HG02973 (cell line): Measurements from ENCODE around the gene FARS2.

ENCODE experiments used
- ATAC-seq: cut with Tn5 transposase; IDR thresholded peaks from one replicate; pipeline ENCODE4 v1.9.1; 2021; ENCODE audit warnings: moderate library complexity; ENCODE audit not compliant: unreplicated experiment

FARS2 gene

DNA sequence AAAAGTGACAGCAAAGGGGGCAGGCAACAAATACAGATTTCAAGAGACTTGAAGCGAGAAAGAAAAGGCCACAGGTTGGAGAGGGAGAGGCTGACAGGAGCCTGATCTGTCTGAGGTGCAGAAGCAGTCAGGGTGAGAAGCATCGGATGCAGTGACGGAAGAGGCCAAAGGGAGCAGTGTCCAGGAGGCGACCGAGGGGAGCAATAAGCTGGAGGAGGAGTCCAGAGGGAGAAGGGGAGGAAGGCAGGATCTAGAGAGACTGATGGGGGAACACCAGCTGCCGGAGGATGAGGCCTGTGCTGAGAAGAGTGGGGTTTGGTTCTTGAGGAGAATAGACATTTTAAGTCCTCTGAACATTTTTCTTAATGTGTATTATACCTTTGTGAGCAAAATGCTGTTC lies 23.8 kb downstream of the FARS2 start:
- ATAC-seq: no peak

DNA sequence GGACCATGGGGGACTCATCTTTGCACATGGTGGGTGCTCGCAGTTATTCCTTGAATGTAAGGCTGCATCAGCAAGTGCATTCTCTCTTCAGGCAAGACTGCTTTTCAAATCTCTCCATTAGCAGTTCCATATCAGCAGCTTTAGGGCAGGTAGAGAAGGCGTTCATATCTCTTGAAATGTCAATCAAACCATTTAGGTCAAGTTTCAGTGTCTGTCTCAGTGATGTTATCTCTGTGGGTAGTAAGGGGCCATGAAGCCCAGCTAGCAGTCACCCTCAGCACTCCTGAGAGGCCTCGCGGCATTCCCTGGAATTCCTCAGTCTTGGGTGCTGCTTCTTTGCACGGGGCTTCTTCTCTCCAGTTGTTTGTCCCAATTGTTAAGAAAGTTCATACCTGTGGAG lies 24.2 kb downstream of the FARS2 start:
- ATAC-seq: no peak

DNA sequence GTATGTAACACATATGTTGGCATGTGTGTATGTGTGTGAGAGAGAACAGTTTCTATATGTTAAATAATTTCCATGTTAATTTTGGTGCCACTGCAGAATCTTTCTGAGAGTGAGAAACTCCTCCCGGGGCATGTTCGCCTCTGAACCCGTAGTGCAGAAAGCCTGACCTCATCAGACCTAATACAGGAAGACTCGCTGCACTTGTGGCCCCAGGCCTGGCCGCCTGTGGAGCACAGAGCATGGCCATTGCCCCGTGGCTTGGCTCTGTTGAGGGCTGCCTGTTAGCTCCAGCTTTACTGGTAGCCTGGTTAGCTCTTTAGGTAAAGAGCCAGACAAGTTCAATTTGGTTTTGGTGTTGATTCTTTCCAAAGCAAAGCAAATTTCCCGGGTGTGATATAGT lies 25.5 kb downstream of the FARS2 start:
- ATAC-seq: no peak

DNA sequence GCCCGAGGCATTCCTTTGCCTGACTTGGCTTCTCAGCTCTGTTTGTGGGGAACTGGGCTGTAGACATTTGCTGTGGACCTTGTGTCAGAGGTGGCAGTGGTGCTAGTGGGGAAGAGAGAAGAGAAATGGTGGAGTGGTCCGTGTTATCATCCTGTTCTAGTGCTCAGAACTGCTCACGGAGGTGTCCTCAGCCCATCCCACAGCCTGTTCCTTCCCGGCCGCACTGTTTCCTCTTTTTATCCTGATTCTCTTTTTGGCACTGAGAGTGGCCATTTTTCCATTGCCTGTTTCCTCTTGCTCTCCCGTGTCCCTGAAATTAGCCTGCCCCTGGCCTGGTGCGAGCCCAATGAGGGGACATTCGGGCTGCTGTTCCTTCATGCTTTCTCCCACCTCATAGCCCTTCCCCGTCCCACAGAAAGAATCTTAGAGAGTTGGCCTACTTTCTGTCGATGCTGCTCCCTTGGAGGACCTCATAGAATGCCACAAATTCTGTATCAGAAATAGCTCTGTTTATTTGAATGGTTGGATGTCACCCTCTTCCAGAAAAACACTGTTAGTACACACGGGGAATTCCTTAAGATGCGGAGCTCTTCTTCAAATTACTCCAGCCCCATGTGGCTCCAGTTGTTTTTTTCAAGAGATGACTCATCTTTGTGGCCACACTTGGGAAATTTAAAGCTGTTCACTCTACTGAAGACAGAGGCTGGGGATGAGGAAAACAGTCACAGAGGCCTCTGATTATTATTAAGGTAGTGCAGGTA lies 26.1 kb downstream of the FARS2 start:
- ATAC-seq: no peak

DNA sequence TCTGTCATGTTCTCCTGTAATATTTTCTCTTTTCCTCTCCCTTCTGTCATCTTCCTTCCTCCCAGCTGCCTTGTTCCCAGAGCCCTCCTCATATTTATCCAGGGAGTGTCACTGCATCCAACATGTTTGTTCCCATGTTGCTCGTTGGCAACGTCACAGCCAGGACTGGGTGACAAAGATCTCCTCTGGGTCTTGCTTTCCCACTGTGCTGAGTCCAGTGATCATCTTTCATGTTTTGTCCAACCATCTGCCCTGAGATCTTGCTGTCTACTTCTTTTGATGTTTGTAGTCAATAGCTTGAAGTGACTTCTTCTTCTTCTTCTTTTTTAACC lies 26.6 kb downstream of the FARS2 start:
- ATAC-seq: no peak

DNA sequence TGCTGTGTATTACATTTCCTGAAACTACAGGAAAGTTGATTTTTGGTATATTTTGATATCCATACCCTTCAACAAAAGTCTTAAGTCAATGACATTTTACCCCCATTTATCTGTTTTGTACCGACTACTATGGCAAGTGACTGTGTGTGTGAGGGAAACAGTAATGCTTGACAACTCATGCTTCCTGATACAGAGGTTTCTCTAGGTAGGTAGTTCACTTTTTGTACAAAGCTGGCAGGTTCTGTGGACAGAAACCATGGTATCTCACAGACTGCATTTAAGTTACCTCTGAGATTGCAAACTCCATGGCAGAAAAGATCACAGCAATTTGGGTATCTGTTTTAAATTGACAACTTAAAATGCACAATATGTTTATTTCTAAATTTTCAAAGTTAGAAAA lies 28.8 kb downstream of the FARS2 start:
- ATAC-seq: no peak

DNA sequence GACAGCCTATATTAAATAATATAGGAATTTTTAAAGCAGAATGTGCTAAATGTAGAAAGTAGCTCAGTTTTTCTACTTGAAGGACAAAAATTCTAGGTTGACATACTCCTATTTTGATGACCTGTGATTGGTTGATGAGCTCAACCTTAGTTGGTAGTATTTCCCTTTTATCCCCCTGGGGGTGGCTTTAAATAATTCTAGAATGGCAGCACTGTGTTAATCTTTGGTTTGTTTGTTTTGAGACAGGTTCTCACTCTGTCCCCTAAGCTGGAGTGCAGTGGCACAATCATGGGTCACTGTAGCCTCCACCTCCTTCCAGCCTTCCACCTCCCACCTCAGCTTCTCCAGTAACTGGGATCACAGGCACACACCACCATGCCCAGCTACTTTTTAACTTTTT lies 29.2 kb downstream of the FARS2 start:
- ATAC-seq: no peak

DNA sequence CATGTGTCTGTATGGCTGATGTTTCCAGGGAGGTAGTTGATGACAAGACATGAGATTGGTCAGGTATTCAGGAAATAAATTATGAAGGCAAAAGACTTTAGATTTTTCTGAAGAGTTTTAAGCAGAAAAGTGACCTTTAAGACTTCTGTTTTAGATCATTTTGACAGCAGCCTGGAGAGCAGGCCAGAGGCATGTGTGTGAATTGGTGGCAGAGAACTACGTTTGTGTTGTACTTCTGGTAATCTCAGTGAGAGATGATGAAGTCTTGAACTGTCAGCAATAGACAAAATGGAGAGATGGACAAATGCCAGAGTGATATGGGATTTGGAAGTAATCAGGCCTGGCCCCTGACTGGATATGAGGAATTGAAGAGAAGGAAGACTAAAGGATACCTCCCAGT lies 30.8 kb downstream of the FARS2 start:
- no peak for ATAC-seq

DNA sequence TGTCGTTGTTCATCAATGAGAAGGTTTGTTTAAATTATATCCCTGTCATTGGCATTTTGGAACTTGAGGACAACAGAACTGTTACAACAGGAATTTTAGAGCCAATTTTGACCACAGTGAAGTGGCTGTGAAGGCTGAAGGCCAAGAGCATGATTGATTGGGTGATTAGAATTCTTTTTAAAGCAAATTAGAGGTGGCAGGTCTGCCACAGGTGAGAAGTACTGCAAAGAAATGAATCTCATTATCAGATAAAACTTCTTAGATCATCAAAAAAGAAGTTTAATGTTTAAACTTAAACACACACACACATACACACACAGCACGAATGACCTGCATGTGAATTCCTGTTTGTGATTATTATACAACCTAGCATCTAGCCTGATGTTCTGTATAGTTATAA lies 32.4 kb downstream of the FARS2 start:
- no peak for ATAC-seq

DNA sequence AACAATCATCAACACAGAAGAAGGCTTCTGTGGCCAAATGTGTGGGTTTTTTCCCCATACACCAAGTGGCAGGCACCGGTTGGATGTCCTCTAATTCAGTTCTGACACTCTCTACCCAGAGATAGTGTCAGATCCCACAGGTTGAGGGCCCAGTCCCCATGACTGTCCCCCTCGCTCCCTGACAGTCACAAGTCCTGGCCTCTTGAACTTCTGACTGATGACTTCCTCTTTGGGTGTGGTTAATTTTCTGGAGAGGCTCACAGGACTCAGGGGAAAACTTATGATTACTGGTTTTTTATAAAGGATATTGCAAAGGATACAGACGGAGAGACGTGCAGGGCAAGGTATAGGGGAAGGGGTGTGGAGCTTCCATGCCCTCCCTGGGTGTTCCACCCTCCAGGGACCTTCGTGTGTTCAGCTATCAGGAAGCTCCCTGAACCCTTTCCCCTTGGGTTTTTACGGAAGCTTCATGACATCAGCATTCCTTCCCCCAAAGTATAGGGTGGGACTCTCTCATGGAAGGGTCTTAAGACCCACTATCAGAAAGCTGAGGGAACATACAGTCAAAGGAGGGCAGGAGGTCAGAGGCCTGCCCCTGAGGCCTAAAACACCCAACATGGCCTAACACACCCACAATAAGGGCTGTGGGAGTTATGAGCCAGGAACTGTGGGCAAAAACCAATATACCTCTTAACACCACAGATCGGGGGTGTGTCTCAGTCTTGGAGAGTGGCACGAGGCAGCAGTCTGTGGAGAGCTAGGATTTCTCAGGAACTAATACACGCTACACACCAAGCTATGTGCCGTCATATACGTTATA lies 33.3 kb downstream of the FARS2 start:
- ATAC-seq: no peak

DNA sequence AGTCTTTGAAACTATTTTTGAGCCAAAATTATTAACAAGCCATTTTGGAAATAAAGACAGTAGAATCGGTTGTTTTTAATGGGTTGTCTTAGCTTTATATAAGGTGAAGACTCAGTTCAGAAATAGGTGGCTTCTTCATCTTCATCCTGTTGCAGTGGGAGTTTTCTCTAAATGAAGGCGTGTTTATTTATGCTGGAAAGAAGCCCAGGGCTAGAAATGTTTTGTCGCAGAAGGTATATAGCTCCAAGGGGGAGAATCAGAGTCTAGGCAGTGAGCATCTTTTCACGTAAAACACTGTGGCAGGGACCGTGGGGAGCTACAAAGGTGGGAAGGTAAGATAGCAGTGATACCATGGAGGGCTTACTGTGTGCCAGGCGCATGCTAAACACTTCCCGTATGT lies 34.3 kb downstream of the FARS2 start:
- no peak for ATAC-seq

DNA sequence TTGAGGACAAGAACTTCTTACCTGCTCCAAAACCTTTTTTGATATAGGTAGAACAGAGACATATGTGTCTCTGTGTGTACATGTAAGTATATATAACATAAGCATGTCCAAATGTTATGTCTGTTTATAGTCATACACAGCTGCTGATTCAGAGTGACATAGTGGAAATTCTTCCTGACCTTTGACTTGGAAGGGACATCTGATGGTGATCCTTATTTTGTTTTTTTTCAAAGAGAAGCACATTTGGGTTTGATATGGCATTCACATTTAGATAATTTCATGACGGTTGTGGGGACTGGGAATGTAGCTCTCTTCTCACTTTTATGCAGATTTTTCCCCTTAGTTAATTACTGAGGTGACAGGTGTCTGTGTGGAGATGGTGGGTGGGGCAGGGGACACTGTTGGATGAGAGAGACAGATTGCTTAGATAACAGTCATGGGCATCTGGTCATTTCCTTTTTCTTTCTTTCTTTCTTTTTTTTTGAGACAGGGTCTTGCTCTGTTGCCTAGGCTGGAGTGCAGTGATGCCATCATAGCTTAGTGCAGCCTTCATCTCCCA lies 39.0 kb downstream of the FARS2 start:
- ATAC-seq: no peak

DNA sequence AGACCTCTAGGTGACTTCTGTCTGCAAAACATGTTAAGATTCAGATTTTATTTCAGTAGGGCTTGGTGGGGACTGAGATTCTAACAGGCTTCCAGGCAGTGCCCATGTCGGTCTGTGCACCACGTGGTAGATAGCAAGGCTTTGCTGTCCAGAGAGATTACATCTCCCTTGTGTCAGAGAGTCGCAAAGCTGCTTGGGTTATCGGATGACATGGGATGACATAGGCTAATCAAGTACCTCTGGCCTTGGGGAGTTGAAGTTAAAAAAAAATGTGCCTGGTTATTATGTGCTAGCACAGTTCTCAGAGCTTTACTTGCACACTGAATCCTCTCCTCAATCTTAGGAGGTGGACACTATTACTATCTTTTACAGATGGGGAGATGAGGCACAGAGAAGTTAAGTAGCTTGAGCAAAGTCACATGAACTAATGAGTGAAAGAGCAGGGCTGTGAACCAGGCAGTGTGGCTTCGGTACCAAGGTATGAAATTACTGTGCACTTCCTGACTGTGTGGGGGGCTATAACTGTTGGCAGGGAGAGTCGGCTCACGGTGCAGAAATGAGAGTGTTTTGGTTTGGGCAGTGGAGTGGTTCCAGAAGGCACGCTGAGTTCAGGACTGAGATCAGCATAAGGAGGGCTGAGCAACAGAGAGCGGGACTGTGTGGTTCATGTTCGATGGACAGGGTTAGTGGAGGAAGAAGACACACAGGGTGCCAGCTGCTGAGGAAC lies 41.1 kb downstream of the FARS2 start:
- ATAC-seq: peak; percentile 83

DNA sequence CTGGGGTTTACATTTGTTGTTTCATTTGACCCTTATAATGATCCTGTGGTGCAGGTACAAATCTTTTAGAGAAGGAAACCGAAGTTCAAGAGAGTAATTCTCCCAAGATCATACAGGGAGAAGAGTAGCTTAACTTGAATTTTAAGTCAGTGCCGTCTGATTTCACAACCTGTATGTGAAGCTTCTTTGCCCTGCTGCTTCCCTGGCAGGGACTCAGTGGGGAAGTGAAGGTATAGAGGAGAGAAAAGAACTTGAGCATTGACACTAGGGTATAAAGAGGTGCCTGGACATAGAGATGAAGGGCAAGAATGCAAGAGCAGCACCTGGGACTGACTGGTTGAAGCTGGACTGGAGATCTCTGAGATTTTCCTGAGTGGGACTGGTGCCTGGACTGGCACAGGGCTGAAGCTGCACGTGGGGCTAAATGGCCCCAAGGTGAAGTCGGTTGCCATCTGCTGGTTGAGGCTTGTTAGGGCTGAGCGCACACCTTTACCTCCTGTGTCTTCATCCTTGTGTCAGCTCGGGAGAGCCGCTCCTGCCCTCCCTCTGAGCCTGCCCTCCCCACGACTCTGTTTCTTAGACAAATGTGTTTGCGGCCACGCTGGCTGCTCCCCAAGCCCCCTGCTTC lies 41.8 kb downstream of the FARS2 start:
- peak; percentile 69 for ATAC-seq

DNA sequence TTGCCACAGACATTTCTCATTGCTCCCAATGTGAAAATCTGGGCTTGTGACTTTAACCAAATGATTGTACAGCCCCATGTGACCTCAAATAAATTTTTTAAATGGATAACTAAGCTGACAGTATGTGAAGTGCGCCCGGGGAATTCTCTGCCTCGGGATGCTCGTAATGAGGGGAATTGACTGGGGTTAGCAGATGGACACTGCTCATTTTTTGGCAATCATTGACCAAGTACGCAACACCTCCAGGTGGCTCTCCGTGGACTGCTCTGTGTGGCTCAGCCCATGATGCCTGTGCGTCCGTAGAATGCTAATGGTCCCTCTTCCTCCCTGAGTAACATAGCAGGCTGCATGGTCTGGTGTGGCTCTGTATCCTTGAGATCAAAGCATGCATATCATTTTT lies 42.4 kb downstream of the FARS2 start:
- ATAC-seq: no peak

DNA sequence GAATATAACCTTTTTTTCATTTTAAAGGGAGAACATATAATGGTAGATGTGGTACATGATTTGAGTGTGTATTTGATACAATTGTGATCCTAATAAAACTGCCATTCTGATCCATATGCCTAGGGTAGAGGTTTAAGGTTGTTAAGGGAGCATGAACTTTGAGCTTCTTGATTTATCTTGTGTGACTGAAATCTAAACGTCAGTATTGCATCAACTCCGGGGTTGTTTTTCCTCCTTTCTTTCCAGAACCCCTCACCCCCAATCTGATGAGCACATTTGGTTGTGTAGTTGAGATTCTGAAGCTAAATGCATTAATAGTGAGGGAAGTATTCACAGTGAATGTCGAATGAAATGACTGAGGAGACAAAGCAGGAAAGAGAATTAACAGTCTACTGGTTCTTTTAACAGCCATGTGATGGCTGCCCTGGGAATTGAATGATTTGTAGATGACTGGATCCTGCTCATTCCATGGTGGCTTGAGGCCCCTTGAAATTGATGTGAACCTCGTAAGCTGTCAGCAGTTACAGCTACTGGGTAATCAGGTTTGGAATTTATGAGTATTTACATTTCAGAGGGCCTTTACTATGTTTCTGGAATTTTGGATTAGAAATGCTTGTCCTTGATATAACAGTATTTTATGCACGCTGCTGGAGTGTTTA lies 44.8 kb downstream of the FARS2 start:
- ATAC-seq: no peak

DNA sequence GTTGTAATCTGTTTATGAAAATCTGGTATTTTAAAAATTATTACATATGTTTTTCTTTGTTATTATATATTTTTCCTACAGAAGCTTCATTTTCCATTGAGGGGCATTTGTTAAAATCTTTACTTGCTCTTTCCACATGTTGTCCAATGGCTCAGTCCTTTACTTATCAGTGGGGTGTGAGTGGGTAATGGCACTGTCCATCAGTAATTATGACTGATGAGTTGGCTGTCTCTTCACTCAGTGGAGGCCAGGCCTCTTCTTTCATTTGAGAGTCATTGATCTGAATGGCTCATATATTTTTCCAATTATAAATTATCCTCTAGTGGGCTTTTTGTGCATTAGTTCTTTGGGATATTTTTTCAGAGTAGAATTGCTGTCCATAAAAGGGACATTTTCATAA lies 45.7 kb downstream of the FARS2 start:
- ATAC-seq: no peak

DNA sequence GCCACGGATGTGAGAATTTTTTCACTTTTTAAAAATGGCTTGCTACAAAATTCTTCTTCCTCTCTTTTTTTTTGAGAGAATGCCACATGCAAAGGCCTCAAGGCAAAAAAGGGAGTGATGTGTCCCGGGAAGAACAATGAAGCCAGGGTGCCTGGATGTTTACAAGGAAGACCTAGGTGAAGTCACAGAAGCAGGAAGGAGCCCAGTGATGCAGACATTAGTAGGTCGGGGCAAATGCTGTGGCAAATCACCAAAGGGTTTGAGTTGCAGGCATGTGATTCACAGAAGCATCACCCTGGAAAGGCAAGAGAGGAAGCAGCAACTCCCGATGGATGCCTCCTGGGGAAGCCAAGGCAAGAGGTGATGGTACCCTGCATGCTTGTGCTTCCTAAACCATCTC lies 46.8 kb downstream of the FARS2 start:
- ATAC-seq: no peak

DNA sequence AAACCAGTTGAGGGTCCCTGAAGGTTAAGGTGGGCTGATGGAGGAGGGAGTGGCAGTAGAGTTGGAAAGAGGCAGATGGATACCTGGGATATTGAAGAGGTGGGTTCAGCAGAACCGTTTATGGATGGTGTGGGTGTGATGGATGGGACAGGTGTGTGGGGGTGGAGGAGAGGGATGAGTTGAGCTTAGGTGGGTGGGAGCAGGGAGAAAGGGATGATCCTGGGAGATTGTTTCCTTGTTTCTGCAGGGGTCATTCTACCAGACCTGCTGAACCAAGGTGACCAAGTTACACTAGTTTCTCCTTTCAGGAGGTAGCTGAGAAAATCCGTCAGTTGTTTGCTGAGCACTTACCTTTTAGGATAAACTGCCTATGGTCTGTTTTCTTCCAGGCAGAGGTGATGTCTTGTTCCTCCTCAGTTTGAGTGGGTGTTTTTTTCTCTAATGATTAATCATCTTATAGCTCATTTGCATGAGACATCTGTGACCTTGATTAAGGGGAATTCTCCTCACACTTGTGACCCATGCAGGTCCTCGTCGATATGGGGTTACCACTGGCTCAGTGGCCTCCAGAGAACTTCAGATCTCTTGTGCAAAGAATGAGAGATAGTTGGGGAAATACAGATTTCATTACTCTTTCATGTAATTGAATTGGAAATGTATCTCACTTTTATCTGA lies 53.0 kb downstream of the FARS2 start:
- ATAC-seq: no peak

DNA sequence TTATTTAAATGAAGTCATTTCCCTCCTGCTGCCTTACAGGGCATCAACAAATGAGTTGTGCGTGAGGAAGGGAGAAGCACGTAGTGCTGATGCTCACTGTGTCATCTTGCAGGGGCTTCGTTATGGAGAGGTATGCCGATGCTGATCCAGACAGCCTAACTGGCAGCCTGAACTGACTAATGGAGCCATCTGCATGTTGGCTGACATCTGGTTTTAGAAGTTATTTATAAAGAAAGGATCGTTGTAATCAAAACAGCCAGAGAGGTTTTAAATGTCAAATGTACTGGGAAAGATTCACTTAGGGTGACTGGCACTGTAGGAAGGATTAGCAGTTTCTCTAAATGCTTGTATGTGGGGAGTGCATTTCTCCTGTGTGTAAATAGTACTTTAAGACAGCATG lies 54.6 kb downstream of the FARS2 start:
- ATAC-seq: no peak
